DMS114 treated with DMSO at 0.1 percent for 48 hours (cell line): ENCODE measurements around the gene SNX20.

Source experiments
- DNase-seq: peaks from one replicate; lab custom pipeline; 2025; ENCODE audit not compliant: unreplicated experiment; lab: John Stamatoyannopoulos, UW

SNX20 gene

GRCh38 chr16:50705436-50706110 is 24.5 kb upstream of the SNX20 start:
- no peak for DNase-seq

- DNase-seq = no peak
Observed at GRCh38 chr16:50704245-50704644, 23.1 kb upstream of the SNX20 start.

- DNase-seq = no peak
Observed at GRCh38 chr16:50702725-50703124, 21.6 kb upstream of the SNX20 start.

DNA sequence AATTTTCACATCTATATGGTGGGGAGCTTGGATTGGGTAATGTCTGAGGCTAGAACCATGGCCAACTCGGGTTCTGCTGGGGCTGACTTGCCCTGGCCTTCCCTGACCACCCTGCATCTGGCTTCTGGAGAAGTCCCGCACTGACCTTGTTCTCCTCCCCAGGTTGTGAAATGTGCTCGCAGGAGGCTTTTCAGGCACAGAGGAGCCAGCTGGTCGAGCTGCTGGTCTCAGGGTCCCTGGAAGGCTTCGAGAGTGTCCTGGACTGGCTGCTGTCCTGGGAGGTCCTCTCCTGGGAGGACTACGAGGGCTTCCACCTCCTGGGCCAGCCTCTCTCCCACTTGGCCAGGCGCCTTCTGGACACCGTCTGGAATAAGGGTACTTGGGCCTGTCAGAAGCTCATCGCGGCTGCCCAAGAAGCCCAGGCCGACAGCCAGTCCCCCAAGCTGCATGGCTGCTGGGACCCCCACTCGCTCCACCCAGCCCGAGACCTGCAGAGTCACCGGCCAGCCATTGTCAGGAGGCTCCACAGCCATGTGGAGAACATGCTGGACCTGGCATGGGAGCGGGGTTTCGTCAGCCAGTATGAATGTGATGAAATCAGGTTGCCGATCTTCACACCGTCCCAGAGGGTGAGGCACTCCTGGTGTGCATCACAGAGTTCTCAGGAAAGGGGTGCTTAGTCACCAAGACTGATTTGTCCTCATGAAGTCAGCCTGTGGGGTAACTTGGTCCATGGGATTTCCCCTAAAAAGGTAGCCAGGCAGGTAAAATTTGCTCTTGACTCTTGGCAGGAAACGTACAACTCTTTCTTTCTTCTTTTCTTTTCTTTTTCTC is 18.4 kb upstream of the SNX20 start:
- no peak for DNase-seq

DNA sequence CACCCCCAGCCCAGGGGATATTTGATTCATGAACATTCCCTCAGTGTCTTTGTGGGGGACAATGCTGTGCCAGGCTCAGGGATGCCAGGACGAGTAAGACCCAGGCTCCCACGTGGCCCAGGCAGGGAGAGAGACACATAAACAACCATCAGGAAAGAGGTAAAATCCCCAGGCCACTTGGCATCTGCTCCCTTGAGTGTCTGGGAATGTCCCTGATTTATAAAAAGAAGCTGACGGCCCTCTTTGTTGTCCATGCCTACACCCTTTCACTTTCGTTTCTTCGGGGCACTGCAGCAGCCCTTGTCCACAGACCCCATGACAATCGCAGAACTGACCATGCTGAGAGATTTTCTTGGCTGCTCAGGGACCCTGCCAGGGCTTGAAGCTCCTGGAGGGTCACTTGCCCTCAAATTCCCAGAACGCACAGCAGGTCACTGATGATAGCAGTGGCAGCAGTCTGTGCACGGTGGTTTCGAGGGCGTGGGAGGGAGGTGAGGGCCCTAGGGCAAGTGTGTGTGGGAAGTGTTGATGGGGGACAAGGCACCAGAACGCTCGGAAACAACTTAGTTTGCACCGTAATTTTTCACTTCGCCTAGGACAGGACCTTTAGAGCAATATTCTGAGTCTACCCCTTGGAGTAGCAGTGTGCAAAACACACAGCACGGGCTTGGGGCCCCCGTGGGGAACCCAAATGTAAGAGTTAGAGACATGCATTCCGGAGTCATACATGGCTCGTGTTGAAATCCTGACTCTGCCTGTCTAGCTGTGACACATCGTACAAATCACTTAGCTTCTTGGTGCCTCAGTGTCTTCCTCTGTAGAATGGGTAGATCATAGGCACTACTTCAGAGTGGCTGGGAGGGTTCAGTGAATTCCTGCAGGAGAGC is 17.0 kb upstream of the SNX20 start:
- no peak for DNase-seq

- no peak for DNase-seq
Observed at GRCh38 chr16:50697421-50697715, 16.3 kb upstream of the SNX20 start.

GRCh38 chr16:50696575-50697420 is 15.7 kb upstream of the SNX20 start:
- no peak for DNase-seq

DNA sequence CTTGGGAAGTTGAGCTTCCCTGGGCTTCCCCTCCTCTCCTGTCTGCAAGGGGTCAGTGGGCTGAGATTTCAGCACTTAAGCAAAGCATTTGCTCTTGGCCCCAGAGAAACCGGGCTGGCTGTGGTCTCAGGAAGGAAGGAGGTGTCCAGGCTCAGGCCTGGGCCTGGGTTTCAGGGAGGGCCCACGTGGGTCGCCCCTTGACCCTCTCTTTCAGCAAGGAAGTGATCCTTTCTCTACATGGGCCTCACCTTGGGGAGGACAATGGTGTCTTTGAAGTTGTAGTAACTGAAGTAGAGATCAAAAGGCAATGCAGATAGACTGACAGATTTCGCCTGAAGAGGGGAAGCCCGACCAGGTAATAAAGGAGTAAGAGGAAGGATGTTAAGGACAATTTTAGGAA is 15.0 kb upstream of the SNX20 start:
- DNase-seq = no peak

DNA sequence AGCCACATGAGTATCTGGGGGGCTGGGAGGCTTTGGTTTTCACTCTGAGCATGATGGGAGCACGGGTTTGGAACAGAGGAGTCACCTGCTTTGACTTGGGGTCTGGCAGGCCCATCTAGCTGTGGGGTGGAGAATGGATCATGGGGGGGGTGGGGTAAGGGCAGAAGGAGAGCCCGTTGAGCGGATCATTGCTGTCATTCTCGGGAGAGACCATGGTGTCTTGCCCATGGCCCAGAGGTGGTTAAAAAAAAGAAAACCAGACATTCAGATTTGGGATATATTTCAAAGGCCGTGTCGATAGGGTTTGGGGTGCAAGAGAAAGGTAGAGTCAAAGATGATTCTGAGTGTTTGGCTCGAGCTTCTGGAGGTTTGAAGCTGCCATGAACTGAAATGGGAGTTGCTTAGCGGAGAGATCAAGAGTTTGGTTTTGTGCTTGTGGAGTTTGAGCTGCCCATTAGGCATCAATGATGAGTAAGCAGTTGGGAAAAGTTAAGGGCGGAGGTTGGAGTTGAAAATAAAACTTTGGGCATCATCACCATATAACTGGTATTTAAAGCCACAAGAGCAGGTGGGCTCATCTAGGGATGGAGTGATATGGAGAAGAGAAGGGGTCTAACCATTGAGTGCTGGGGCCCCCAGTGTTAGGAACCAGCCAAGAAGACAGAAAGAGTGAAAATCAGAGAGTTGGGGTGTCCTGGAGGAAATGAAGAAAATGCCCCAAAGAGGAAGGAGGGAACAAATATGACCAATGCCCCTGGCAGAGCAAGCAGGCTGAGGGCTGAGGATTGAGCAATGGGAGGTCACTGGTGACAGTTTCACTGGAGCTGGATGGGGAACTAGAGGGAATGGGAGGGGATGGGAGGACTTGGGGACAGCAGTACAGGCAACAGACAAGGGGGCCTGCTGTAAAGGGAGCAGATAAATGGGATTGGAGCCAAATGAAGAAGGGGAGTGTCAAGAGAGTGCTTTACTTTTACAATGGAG is 14.2 kb upstream of the SNX20 start:
- no peak for DNase-seq

DNA sequence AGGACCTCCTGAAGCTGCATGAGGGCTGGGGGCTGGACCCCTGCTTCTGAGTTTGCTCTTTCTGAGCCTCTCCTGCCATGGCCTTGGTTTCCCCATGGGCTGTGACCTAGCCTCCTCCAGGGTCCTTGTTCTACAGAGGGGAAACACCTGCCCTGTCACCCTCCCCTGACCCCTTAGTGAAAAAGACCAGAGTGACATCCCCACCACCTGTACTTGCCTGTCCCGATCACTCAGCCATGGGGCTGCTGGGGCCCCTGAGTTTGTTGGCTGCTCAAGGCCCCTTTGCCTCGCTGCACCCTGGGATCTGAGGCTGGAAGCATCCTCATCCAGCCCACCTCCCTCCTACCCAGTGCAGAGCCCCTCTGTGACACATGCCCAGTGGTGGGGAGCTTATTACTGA is 13.1 kb upstream of the SNX20 start:
- DNase-seq = no peak

- DNase-seq = no peak
Observed at GRCh38 chr16:50692999-50693781, 12.1 kb upstream of the SNX20 start, which contains the start of gene NOD2. Gene NOD2 (plus strand): TSS chr16:50693606. CDS start chr16:50699496, 5,890 bp downstream.

GRCh38 chr16:50692644-50692998 is 11.5 kb upstream of the SNX20 start:
- no peak for DNase-seq

GRCh38 chr16:50690177-50690576 is 9.1 kb upstream of the SNX20 start:
- no peak for DNase-seq

DNA sequence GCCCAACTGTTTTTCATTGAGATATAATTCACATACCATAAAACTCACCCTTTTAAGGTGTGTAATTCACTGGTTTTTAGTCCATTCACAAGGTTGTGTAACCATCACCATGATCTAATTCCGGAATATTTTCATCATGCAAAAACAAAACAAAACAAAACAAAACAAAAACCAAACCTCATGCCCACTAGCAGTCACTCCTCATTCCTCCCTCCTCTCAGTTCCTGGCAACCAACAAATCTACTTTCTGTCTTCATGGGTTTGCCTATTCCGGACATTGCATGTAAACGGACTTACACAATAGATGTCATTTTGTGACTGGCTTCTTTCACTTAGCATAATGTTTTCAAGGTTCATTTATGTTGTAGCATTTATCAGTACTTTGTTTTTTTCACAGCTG is 7.8 kb upstream of the SNX20 start:
- DNase-seq = no peak

- no peak for DNase-seq
Observed at GRCh38 chr16:50688083-50688482, 7.0 kb upstream of the SNX20 start.

DNA sequence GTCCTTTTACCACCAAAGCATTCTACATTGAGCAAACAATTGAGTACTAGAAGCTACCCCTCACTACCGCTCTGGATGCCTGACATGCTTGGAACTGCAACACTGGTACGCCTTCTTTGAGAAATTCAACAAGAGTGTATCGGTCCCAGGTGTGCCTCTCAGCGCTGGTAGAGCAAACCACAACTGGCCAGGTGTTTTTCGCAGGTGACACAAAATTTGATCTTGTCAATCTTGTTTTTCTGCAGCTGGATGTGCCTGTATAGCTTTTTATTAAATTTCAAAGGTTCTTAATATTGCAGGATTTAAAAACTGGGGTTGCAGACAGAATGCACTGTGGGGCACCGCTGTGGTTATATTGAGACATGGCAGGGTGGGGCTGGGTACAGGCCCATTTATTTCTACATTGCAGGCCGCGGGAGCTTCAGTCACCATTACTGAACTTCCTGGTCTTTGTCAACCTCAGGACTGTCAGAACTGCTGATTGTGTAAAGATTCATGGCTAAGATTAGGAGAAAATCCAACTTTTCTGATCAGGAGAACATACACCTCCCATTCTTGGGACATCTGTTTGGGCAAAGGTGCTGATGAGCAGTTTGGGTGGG is 4.5 kb upstream of the SNX20 start:
- no peak for DNase-seq

DNA sequence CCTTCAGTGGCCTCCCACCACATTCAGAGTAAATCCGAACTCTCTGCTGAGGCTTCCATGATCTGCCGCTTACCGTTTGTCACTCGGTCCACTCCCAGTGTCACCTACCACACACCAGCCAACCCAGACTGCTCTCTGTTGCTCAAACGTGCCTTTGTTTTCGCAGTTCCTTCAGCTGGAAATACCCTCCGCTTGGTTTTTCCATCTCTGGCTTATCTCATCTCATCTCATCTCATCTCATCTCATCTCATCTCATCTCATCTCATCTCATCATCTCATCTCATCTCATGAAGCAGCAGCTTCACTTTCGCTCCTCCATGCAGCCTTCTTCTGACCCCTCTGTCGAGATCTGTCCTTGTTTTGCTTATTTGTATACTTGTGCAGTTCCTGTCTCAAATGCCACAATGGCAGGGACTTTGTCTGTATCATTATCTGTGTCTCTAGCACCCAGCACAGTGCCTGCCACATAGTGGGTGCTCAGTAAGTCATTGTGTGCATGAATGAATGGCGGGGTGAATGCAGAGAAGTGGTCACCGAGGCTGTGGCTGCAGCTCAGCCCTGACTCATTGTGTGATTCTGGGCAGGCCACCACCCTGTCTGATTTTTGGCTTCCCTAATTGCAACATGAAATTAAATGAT is 3.8 kb upstream of the SNX20 start:
- no peak for DNase-seq
